HG03520 (cell line): ENCODE measurements around the gene BEST1.
"Not testable (repeated sequence)": the region's sequence is repeated elsewhere in the genome, so short reads cannot be mapped to it uniquely, and the experiment has no call there.

Source experiments
- ATAC-seq: cut with Tn5 transposase; IDR thresholded peaks from one replicate; pipeline ENCODE4 v1.9.1; 2021; ENCODE audit warnings: mild to moderate bottlenecking, moderate library complexity; ENCODE audit not compliant: unreplicated experiment

BEST1 gene

GRCh38 chr11:61947486-61948210, 2.5 kb upstream of the BEST1 start:
- no peak for ATAC-seq

DNA sequence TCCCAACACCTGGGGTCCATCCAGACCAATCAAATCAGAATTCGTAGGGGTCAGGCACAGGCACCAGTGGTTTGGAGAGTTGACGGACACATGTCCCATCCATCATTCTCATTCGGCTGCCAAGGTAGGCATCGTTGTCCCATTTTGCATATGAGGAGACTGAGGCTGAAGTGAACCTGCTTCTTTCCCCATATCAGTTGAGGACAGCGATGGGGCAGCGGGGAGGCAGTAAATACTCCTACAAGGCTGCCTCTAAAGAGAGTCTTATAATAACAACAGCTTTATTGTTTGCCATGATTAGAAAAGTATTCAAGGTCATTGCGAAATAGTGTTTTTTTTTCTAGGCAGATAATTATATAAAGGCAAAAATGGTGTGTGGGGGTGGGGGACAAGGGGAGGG, 1.6 kb upstream of the BEST1 start:
- ATAC-seq = no peak

- ATAC-seq = no peak
Measured at GRCh38 chr11:61949169-61950034, 749 bp upstream of the BEST1 start.

- no peak for ATAC-seq
Measured at GRCh38 chr11:61951484-61952135, 1.5 kb downstream of the BEST1 start.

DNA sequence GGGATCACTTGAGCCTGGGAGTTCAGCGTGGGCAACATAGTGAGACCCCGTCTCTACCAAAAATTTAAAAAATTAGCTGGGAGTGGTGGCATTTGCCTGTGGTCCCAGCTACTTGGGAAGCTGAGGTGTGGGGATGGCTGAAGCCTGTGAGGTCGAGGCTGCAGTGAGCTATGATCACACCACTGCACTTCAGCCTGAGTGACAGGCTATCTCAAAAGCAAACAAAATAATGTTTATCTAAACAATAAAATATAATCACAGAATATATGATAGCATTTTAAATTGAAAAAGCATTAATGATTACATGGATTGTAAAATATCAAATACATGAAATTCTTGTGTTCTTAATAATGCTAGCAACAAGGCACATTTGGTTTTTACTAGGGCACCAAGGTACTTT, 2.7 kb downstream of the BEST1 start:
- ATAC-seq = no peak

DNA sequence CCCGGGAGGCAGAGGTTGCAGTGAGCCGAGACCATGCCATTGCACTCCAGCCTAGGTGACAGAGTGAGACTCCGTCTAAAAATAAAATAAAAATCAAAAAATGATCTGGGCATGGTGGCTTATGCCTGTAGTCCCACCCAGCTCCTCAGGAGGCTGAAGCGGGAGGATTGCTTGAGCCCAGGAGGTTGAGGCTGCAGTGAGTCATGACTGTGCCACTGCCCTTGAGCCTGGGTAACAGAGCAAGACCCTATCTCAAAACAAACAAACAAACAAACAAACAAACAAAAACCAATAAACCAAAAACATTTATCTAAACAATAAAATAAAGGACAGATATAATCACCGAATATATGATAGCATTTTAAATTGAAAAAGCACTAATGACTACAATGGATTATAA, 3.5 kb downstream of the BEST1 start:
- not testable (repeated sequence) for ATAC-seq

GRCh38 chr11:61954106-61954850, 4.1 kb downstream of the BEST1 start:
- ATAC-seq = no peak

DNA sequence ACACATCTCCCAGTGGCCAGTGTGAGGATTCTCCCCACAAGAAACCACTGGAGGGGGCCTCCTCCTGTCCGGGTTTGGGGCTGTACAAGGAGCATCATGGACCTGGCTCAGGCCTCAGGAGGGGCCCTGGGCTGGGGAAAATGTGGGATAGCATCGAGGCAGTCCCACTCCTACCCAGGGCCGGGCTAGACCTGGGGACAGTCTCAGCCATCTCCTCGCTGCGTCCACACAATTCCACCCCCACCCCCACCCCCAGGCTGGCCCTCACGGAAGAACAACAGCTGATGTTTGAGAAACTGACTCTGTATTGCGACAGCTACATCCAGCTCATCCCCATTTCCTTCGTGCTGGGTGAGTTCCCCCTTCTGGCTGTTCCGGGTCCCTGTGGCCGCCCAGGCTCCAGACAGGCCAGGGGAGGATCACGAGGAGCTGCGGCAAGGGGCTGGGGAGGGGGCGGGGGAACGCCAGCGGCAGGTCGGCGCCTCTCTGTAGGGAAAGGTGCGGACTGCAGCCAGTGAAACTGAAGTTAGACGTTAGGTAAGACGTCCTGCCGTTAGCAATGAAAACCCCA, 4.8 kb downstream of the BEST1 start:
- ATAC-seq = no peak

DNA sequence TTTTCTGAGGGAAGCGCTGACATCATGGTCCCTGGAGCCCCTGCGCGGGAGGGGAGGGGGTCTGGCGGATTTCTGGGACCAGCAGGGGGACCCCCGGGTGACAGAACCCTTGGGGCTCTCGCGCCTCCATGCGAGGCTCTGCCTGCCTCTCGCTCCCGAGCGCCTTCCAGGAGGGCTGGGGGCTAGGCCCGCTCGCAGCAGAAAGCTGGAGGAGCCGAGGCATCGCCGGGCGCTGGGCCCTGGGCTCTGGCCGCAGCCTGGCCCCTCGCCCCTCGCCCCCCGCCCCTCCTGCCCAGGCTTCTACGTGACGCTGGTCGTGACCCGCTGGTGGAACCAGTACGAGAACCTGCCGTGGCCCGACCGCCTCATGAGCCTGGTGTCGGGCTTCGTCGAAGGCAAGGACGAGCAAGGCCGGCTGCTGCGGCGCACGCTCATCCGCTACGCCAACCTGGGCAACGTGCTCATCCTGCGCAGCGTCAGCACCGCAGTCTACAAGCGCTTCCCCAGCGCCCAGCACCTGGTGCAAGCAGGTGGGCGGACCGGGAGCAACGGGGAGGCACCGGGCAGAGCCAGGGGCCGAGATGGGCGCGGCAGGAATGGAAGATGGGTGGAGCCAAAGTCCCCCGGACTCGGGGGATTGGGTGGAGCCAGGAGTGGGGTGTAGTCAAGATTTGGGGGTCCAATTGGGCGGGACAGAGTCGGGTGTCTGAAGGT, 5.4 kb downstream of the BEST1 start:
- no peak for ATAC-seq

DNA sequence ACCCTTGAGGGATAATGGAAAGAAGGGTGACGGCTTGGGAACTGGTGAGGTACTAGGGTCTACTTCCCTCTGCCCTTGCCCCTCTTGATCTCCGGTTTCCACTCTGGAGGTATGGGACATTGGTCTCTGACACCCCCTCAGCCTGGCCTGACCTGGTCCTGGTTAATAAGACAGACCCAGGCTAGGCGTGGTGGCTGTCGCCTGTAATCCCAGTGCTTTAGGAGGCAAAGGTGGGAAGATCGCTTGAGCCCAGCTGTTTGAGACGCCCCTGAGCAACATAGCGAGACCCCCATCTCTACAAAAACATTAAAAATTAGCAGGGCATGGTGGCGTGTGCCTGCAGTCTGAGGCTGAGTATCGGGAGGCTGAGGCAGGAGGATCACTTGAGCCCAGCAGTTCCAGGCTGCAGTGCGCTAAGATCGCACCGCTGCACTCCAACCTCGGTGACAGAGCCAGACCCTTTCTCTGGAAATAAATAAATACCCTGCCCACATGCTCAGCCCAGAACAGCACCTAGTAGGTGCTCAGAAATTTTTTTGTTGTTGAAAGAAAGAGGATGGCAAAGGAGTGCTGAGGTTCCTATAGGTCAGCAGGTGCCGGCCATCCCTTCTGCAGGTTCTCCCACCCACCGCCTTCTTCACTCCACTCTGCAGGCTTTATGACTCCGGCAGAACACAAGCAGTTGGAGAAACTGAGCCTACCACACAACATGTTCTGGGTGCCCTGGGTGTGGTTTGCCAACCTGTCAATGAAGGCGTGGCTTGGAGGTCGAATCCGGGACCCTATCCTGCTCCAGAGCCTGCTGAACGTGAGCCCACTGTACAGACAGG, 6.3 kb downstream of the BEST1 start:
- no peak for ATAC-seq

GRCh38 chr11:61957021-61957770, 7.0 kb downstream of the BEST1 start:
- ATAC-seq = no peak

DNA sequence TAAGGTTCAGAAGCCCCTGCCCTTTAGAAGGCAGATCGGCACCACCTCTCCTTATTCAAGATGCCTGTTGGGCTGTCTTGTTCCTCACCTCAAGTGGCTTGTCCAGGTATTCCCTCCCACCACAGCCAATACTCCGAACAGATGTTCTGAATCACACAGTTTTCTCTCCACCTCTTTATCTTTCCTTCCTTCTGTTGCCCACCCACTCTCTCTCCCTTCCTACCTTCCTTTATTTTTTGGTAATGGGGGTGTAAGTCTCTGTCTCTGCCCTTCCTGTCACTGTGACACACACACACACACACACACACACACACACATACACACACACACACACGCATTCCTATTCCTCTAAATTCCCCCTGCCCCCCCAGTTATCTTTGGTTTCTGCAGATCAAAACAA, 8.4 kb downstream of the BEST1 start:
- no peak for ATAC-seq

DNA sequence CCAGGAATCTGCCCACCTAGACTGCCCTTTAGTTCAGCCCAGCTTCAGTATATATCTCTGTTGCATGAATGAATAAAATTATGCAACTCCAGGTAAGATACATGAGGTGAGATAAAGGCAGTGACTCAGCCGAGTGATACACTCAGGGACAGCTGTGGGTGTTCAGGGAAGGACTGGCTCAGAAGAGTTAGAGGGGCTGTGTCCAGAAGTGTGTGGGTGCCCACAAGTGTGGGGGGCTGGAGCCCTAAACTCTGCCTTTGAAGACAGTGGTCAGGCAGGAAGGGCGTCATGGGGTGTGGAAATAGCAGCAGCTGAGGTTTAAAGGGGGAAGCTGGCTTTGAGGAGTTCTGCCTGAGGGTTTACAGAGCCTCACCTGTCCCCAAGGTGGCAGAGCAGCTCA, 9.0 kb downstream of the BEST1 start:
- no peak for ATAC-seq

DNA sequence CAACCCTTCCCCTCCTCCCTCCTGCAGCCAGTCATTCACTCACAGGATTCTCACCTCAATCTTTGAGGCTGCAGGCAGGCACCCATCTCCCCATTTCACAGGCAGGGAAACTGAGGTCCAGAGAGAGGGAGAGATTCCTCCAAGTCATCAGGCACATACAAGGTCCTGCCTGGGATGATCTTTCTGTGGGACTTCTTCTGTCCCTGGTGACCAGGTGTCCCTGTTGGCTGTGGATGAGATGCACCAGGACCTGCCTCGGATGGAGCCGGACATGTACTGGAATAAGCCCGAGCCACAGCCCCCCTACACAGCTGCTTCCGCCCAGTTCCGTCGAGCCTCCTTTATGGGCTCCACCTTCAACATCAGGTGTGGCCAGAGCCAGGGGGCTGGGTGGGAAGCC, 9.5 kb downstream of the BEST1 start:
- ATAC-seq = no peak

- ATAC-seq = no peak
Measured at GRCh38 chr11:61960532-61960931, 10.4 kb downstream of the BEST1 start.

GRCh38 chr11:61961570-61962212, 11.5 kb downstream of the BEST1 start:
- ATAC-seq = no peak

DNA sequence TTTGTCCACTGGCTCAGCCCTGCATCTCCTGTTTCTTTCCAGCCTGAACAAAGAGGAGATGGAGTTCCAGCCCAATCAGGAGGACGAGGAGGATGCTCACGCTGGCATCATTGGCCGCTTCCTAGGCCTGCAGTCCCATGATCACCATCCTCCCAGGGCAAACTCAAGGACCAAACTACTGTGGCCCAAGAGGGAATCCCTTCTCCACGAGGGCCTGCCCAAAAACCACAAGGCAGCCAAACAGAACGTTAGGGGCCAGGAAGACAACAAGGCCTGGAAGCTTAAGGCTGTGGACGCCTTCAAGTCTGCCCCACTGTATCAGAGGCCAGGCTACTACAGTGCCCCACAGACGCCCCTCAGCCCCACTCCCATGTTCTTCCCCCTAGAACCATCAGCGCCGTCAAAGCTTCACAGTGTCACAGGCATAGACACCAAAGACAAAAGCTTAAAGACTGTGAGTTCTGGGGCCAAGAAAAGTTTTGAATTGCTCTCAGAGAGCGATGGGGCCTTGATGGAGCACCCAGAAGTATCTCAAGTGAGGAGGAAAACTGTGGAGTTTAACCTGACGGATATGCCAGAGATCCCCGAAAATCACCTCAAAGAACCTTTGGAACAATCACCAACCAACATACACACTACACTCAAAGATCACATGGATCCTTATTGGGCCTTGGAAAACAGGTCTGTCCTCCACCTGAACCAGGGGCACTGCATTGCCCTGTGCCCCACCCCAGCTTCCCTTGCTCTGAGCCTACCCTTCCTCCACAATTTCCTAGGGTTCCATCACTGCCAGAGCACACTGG, 12.3 kb downstream of the BEST1 start:
- ATAC-seq = no peak

- ATAC-seq = no peak
Measured at GRCh38 chr11:61963016-61963281, 12.8 kb downstream of the BEST1 start.
